Pulmonary artery endothelial cell (primary cell): ENCODE data around the gene ADCY9. TPM values are rescaled to one million over a fixed set of nuclear protein-coding genes. Genes with fewer than 3 reads are reported as not detected.

Experiments used
- DNase-seq: peaks from one replicate; pipeline ENCODE4 v3.0.0-alpha.2; 2011; ENCODE audit warnings: low read depth, low spot score
- total RNA-seq: library from RNA; depleted of rRNA; stranded (reverse); fragments of >200 nt; gene quantifications from 2 replicates; pipeline ENCODE4 v1.2.3, GENCODE V29; 2014

ADCY9 gene
- total RNA-seq, 1 donor from 2014 or later, result 6.3 TPM

DNA sequence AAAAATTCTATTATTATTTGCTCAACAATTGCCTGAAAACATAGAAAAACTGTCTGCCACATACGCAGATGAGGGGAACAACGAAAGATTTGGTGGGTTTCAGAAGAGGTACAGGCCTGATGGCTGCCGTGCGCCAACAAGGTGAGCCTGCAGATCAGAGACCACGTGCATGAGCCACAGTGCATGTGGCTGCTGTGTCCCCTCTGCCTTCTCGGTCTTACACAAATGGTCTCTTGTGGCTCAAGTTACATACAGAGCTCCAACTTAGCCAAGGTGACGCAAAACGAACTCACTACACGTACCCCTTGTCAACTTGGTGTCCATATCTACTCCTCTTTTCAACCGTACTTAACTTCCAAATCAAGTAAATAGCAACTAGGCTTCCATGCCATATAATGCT lies 82.3 kb downstream of the ADCY9 start:
- no peak for DNase-seq

DNA sequence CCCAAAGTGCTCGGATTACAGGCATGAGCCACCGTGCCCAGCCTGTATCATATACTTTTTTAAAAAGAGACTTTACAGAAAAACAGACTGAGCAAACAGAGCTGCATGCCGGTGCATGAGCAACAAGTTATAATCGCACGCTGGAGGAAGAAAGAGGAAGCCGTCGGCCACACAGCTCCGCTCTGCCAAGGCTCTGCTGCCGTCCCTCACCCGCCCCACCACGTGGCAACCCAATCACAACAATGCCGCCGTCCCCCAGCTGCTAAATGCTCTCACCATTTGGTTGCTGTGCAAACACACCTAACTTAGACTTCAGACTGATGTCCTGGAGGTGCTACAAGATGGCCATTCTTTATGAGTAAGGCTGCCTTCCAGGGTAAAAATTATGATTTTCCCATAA lies 83.5 kb downstream of the ADCY9 start:
- DNase-seq, result no peak

DNA sequence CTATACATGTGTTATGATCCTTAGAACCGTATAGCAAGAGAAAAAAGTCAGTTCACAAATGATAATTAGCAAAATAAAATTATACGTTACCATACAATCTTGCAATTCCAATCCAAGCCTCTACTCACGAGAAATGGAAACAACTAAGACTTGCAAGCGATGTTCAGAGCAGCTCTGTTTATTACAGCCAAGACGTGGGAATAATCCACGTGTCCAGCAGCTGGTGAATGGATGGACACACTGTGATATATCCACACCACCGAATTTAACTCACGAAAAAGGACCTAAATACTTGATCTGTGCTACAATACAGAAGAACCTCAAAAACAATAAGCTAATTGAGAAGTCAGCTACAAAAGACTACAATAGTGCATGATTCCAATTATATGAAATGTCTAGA lies 88.1 kb downstream of the ADCY9 start:
- DNase-seq, result no peak

DNA sequence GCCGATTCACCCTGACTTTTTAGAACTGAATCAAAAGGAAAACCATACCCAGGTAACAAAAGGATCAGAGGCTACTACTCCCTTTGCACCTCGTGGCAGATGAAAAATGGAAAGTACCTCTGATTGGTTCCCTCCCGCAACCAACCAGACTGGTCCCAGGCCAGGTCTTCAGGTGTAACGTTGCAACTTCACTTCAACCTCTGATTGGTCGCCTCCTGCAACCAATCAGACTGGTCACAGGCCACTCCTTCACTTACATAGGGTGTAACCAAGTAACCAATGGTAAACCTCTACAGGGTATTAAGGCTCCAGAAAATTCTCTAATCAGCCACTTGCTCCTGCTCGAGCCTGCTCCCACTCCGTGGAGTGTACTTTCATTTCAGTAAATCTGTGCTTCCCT lies 89.4 kb downstream of the ADCY9 start:
- no peak for DNase-seq

DNA sequence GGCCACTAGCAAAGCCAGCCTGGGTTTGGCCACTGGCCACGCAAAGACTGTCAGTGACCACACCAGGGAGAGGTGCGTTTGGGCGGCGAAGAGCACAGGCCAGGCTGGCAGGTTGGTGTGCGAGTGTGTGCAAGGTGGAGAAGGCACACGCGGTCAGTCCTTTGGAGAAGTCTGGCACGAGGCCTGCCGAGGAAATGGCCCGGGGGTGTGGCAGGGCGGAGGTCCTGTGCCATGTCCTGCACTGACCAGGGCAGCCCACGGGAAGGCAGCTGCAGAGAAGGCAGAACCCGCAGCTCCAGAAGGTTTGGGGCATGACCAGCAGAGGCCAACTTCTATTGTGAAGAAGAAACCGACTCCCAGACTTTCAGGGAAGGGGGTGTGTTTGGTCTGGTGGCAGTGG lies 90.8 kb downstream of the ADCY9 start:
- no peak for DNase-seq

DNA sequence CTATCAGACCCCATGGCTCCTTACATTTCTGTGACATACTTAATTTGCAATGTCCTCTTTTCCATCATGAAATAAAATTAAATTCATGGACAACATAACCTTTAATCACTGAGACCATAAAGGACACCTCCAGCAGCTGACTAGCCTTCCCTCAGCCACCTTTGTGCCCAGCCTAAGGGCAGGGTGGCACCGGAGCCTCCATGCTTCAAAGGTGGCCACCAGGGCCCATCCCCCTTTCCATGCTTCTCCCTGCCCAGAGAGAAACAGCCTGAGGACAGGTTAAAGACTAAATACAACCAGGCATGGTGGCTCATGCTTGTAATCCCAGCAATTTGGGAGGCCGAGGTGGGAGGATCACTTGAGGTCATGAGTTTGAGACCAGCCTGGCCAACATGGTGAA lies 94.3 kb downstream of the ADCY9 start:
- DNase-seq, result no peak

DNA sequence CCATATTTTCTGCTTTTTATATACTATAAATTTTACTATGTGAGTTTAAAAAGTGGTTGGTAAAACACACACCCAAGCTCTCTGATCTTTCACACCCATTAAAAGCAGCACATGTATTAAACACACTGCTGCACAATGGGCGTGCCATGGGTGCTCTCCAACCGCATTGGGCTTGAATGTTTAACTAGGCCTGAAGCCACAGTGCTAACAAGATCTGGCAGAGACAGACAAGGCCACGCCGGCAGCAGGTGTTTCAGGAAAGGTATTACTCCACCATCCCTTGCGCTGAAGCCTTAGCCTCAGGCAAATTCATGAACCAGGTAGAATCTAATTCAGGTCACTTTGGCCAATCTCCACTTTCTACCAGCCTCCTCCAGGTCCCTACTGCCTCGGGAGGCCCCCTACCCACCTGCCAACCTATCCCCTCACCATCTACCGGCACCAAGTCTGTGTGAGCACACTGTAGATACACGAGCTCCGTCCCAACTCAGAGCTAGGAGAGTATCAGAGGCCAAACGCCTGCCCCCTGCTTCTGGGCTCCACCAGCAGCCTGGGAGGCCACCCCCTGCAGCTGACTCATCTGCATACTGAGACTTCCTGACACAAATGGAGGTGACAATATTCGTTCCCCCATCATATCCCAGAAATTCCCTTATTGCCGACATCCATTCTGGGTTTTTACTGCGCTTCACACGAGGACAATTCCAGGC lies 95.0 kb downstream of the ADCY9 start:
- DNase-seq, result no peak

DNA sequence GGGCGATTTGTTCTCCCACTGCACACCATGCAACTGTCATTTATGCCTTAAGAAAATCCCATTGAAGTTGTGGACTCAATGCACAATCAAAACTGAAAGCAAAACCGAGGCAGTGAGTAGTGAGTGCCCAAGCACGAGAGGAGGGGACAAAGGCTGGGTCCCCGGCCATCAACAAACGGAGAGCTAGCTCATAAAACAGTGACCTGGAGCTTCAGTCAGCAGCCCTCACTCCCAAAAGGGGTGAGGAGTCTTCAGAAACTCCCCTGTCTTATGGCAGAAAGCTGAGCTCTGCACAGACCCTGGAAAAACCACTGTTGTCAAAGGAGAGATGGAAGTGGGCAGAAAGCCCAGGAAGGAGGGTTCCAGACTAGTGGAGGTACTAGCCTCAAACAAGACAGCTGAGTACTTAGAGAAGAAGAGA lies 96.9 kb downstream of the ADCY9 start:
- DNase-seq, result no peak

DNA sequence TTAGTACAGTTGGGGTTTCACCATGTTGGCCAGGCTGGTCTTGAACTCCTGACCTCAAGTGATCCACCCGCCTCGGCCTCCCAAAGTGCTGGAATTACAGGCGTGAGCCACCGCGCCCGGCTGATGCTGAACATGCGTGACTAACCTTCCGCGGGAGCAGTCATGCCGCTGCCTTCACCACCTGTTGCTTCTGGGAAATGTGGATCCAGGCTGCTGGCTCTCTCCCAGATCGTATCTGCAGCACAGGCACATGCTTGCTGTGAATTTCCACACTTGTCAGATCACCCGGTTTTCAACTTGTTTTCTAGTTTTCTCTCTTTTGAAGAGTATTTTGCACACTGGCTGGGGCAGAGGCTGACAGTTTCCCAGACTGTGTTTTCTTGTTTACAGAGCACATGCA lies 97.9 kb downstream of the ADCY9 start:
- DNase-seq, result no peak

DNA sequence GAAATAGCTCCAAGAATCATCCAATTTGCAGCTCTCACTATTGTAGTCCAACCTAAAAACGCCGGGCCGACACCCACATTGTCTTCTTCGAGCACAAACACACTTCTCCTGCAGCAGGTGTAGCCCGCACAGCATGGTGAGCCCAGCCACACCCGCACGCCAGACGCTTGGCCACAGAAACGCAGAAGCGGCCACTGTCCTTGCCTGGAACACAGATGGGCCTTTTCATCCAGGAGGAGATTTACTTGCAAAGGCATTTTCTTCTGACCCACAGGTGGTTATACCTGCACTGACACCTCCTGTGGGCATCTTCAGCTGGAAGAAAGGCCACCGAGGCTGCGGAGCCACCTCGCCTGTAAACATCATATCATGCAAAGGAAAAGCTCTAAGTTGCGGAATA lies 98.4 kb downstream of the ADCY9 start:
- DNase-seq, result no peak

DNA sequence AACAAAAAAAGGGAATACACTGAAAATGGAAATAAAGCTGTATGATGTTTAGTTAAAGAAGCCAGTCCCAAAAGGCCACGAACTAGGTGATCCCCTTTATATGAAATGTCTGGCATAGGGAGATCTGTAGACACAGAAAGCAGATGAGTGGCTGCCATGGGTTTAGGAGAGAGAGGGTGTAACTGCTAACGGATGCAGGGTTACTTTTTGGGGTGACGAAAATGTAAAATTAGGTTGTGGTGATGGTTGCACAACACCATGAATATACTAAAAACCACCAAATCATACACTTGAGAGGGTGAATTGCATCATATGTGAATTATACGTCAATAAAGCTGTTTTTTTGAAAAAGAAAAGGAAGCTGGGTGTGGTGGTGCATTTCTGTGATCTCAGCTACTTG lies 99.6 kb downstream of the ADCY9 start:
- no peak for DNase-seq

DNA sequence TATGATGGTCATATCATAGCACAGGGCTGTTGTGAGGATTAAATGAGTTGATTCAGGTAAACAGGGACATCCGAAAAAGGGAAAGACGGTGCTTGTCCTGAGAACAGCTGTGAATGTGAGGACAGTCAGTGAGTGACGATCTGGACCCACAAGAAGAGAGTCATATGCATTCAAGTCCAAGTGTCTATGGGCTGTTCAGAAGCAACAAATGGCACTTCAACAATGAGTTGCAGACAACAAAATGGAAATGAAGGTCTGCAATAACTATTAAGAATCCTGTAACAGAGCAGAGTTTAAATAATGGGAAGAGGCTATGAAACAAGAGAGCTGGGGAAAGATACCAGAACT lies 100.3 kb downstream of the ADCY9 start:
- no peak for DNase-seq

DNA sequence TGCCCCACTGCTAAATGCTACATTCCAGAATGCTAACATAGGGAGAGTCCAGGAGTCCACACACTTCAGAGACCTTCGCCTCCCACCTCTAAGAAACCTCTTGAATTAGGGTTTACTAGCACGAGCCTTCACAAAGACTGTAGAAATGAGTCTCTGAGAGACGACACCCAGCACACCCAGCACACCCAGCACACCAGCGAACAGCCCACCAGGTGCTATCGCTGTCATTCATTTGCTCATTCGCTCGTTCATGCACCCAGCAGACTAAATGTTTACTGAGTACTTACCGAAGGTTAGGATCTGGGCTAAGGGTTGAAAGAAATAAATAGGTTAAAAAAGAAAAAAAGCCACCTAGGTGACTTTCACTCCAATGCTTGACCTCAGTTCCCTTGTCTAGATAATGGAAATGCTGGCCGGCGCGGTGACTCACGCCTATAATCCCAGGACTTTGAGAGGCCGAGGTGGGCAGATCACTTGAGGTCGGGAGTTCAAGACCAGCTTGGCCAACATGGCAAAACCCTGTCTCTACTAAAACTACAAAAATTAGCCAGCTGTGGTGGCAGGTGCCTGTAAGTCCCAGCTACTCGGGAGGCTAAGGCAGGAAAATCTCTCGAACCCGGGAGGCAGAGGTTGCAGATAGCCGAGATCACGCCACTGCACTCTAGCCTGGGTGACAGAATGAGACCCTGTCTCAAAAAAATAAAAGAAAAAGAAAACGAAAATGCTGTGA lies 100.8 kb downstream of the ADCY9 start:
- no peak for DNase-seq

DNA sequence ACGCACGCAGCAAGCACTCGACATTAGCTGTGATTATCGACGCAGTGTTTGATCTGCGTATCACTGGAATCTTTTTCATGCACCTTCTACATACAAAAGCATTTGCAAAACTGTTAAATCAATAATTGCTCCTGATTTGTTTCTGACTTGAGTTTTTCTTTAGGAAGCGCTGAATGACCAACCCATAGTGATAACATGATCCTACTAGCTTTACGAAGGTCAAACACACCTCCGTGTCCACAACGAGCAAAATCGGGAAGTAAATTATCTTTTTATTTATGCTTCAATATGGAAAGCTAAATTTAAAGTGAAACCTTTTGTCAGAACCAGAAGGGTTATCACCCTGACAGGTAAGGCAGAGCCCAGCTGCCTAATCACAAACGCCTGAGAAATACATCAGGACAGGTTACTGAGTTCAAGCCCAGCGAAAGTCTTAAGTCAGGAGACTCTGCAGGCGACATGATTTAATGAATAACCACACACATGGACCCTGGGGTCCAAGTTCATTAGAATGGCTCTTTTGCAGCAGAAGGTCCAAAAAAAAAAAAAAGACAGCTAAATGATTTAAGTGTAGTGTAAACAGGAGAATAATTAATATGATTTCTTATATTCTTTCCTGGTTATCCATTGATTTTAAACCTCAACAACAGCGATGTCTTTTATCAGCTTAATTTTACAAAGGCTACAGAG lies 104.2 kb downstream of the ADCY9 start:
- no peak for DNase-seq

DNA sequence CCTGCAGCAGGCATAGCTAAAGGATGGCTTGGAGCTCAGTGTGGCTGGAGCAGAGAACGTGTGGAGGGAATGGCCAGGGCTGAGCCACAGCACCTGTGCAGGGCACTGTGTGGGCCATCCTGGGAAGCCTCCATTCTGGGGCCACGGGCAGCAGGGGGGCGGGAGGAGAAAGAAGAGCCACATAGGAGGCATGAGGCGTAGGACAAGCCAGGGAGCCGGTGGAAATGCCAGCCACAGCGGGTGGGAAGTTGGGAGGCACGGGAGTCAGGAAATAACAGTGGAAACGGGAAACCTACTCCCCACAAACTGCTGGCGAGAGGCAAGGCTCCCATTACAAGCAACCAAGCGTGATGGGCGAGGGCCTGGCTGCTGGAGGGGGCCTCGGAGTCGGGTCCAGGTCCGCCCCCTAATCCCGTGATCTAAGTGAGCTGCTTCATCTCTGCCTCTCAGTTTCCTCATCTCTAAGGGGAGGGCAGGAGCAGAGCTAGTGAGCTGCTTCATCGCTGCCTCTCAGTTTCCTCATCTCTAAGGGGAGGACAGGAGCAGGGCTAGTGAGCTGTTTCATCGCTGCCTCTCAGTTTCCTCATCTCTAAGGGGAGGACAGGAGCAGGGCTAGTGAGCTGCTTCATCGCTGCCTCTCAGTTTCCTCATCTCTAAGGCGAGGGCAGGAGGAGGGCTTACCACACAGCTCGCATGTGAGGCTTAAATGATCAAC lies 104.9 kb downstream of the ADCY9 start:
- DNase-seq, result no peak

DNA sequence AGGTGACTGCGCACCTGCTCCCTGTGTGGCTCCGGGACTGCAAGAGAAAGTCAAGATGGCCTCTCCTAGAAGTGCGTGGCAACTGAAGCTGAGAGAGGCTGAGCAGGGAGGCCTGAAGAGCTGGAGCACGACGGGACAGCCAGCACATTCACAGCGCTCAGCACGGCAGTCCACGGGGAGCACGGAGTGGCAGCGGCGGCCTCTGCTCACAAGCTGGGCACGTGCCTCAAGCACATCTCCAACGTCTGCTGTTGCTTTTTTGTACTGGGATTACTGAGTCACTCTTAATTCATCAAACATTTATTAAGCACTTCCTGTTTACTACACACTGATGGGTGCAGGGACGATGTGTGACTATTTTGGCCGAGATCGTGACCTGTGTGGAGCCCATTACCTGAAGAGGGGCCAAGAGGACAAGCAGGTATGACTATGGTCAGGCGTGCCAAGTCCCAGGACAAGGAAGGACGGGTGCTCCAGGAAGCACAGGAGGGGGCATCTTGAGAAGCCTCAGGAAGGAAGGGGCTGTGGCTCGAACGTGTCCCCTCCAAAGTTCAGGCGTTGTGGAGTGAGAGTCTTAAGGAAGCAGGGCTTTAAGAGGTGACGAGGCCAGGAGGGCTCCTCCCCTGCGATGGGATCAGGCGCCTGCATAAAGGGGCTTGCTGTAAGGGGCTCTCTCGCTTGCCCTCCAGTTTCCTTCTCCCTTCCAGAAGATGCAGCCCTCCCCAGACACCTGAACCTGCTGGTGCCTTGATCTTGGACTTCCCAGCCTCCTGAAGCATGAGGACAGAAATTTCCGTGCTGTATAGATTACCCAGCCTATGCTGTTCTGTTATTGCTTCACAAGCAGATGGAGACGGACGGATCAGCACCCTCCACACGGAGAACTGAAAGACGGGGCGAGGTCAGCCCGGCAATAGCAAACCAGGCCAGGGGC lies 105.8 kb downstream of the ADCY9 start:
- DNase-seq, result no peak

DNA sequence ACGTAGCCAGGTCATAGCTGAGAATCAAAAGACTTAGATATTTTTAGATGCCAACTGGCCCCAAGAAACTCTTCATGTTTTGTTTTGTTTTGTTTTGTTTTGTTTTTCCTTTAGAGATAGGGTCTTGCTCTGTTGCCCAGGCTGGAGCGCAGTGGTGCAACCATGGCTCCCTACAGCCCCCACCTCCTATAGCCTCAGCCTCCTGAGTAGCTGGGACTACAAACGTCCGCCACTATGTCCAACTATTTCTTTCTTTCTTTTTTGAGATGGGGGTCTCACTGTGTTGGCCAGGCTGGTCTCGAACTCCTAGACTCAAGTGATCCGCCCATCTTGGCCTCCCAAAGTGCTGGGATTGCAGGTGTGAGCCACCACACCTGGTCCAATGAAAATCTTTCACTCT lies 107.1 kb downstream of the ADCY9 start:
- DNase-seq, result no peak

DNA sequence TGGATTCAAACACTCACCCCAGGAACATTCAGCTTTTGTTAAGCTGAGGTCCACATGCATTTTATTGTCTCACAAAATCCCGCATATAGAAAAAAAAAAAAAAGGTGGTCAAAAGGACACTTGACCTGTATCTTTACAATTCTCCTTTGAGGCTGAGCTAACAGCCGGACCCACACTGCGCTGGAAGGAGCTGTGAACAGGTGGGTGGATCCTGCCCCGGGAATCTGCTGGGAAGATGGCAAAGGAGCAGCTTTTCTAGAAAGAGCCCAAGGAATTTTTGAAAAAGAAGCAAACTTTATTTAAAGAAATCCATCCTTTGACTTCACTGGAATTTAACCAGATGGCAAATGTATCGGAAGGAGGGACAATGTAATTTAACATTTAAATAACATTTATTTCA lies 108.1 kb downstream of the ADCY9 start:
- no peak for DNase-seq

DNA sequence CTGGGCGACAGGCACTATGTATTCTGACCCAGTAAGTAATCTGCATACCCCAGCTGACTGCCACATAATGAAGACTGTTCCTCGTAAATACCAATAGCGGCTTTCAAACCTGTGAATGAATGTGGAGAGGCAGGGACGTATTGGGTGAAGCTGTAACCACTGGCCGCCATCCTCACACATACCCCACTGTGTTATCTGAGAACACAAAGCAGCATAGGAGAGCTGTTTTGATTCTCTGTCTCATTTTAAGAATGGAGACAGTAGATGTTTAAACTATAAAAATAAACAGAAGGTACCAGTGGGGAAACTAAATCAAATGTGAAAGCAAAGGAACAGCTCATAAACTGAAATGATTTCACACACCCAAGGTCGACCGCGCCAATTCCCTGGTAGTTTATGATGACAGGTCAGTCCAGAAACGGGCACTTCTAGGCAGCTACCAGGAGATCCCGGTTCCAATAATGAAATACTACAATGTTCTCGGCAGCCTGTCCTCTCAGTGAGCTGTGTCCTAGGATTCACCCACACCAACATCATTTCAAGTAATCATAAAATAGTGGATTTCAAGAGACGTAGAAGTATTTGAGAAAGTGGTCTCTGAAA lies 109.7 kb downstream of the ADCY9 start:
- no peak for DNase-seq

DNA sequence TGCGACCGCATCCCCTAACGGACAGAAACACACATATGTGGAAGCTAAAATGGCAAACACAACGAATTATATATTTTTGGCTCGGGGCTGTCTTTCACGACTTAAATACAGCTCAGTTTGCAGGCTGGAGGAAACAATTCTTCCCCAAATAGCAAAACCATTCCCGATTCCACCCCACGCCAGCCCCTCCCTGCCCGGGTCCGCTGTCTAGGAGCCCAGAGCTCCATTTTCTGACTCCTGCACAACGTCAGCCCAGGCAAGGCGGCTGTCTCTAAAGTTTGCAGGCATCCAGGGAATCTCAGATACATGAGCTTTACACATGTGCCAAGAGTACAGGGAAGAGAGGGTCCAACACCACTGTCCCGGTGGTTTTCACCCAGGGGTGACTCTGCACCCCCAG lies 110.5 kb downstream of the ADCY9 start:
- DNase-seq, result no peak

DNA sequence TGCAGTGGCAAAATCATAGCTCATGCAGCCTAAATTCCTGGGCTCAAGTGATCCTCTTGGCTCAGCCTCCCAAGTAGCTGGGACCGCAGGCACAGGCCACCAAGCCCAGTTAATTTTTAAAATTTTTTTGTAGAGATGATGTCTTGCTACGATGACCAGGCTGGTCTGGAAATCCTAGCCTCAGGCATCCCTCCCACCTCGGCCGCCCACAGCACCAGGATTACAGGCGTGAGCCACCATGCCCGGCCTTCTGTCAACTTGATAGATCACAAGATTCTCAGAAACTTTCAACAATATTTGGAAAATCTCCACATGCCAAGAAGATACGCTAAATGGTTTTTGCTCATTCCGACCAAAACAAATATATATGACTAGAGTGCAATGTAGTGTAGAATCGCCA lies 111.0 kb downstream of the ADCY9 start:
- DNase-seq, result no peak
